ENCODE measurements around the gene PRKCE. TPM values are rescaled to one million over a fixed set of nuclear protein-coding genes. Genes with fewer than 3 reads are reported as not detected.

The PRKCE gene
- total and polyA plus RNA-seq, 4 donors: 2.5 to 38.6 (median 5.8) TPM

DNA sequence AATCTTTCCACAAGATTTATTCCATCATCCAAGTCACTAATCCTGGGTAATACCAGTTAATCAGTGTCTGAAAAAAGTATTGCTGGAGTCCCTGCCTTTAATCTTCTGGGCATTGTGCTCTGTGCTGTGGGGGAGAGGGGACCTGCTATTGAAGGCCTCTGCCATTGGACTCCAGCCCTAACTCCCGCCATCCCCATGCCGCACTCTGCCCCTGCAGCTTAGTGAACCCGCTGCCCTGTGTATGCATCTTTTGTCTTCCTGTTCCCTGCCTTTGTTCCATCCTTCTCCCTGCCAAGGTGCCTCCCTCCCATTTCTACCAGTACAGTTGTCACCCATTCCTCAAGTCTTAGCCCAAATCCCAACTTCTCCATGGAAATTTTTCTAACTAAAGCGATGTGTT is 532.0 kb downstream of the PRKCE start:
- H3K36me3 ChIP-seq (ENCODE audit: control insufficient read depth in 4 of 4, insufficient read depth in 3 of 4, low read depth in 1 of 4, low read length in 3 of 4): peaks cover 0 to 8% (median 4%) of the 10 kb centered on the region in 4 donors
- 98% methylated on average over 4 of the region's 4 CpGs for WGBS
- H3K9ac ChIP-seq (ENCODE audit: low read depth in 1 of 2, low read length in 2 of 2): no peak overlapping the region
- no peak overlapping the region for H3K27ac ChIP-seq (ENCODE audit: low read depth in 1 of 2, low read length in 2 of 2)
- H3K4me3 ChIP-seq (ENCODE audit: low read depth in 1 of 3, low read length in 3 of 3): no peak overlapping the region
- TF ChIP-seq, protein P1, sequence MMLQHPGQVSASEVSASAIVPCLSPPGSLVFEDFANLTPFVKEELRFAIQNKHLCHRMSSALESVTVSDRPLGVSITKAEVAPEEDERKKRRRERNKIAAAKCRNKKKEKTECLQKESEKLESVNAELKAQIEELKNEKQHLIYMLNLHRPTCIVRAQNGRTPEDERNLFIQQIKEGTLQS (IDR thresholded peaks at IDR 0.05): no peak
- TF ChIP-seq HNF4A (conservative IDR thresholded peaks at IDR 0.05) (no peak), SP1 (IDR thresholded peaks at IDR 0.05) (no peak), RXRA (IDR thresholded peaks at IDR 0.05) (no peak), EGR1 (IDR thresholded peaks at IDR 0.05; ENCODE audit: low read depth in 2 of 2) (no peak), YY1 (IDR thresholded peaks at IDR 0.05) (no peak), FOXA2 (IDR thresholded peaks at IDR 0.05) (no peak), TAF1 (conservative IDR thresholded peaks at IDR 0.05) (no peak), HNF4G (IDR thresholded peaks at IDR 0.05) (no peak), JUND (IDR thresholded peaks at IDR 0.05) (no peak), GABPA (IDR thresholded peaks at IDR 0.05 in 1 of 2, conservative IDR thresholded peaks at IDR 0.05 in 1 of 2) (no peak), FOXA1 (IDR thresholded peaks at IDR 0.05) (no peak), NR2F2 (IDR thresholded peaks at IDR 0.05) (no peak), RAD21 (IDR thresholded peaks at IDR 0.05) (no peak)
- TF ChIP-seq, protein P2, sequence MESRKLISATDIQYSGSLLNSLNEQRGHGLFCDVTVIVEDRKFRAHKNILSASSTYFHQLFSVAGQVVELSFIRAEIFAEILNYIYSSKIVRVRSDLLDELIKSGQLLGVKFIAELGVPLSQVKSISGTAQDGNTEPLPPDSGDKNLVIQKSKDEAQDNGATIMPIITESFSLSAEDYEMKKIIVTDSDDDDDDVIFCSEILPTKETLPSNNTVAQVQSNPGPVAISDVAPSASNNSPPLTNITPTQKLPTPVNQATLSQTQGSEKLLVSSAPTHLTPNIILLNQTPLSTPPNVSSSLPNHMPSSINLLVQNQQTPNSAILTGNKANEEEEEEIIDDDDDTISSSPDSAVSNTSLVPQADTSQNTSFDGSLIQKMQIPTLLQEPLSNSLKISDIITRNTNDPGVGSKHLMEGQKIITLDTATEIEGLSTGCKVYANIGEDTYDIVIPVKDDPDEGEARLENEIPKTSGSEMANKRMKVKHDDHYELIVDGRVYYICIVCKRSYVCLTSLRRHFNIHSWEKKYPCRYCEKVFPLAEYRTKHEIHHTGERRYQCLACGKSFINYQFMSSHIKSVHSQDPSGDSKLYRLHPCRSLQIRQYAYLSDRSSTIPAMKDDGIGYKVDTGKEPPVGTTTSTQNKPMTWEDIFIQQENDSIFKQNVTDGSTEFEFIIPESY (IDR thresholded peaks at IDR 0.05): no peak
- TF ChIP-seq, protein P3, sequence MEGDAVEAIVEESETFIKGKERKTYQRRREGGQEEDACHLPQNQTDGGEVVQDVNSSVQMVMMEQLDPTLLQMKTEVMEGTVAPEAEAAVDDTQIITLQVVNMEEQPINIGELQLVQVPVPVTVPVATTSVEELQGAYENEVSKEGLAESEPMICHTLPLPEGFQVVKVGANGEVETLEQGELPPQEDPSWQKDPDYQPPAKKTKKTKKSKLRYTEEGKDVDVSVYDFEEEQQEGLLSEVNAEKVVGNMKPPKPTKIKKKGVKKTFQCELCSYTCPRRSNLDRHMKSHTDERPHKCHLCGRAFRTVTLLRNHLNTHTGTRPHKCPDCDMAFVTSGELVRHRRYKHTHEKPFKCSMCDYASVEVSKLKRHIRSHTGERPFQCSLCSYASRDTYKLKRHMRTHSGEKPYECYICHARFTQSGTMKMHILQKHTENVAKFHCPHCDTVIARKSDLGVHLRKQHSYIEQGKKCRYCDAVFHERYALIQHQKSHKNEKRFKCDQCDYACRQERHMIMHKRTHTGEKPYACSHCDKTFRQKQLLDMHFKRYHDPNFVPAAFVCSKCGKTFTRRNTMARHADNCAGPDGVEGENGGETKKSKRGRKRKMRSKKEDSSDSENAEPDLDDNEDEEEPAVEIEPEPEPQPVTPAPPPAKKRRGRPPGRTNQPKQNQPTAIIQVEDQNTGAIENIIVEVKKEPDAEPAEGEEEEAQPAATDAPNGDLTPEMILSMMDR (IDR thresholded peaks at IDR 0.05; ENCODE audit: low read depth, low read length, missing input control): no peak
- TF ChIP-seq, protein P4, sequence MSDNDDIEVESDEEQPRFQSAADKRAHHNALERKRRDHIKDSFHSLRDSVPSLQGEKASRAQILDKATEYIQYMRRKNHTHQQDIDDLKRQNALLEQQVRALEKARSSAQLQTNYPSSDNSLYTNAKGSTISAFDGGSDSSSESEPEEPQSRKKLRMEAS (IDR thresholded peaks at IDR 0.05): no peak
- TF ChIP-seq, protein P5, sequence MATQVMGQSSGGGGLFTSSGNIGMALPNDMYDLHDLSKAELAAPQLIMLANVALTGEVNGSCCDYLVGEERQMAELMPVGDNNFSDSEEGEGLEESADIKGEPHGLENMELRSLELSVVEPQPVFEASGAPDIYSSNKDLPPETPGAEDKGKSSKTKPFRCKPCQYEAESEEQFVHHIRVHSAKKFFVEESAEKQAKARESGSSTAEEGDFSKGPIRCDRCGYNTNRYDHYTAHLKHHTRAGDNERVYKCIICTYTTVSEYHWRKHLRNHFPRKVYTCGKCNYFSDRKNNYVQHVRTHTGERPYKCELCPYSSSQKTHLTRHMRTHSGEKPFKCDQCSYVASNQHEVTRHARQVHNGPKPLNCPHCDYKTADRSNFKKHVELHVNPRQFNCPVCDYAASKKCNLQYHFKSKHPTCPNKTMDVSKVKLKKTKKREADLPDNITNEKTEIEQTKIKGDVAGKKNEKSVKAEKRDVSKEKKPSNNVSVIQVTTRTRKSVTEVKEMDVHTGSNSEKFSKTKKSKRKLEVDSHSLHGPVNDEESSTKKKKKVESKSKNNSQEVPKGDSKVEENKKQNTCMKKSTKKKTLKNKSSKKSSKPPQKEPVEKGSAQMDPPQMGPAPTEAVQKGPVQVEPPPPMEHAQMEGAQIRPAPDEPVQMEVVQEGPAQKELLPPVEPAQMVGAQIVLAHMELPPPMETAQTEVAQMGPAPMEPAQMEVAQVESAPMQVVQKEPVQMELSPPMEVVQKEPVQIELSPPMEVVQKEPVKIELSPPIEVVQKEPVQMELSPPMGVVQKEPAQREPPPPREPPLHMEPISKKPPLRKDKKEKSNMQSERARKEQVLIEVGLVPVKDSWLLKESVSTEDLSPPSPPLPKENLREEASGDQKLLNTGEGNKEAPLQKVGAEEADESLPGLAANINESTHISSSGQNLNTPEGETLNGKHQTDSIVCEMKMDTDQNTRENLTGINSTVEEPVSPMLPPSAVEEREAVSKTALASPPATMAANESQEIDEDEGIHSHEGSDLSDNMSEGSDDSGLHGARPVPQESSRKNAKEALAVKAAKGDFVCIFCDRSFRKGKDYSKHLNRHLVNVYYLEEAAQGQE (IDR thresholded peaks at IDR 0.05): no peak
- peaks cover 0 to 14% (median 6%) of the 10 kb centered on the region in 4 donors for H3K4me1 ChIP-seq (ENCODE audit: control insufficient read depth in 4 of 4, insufficient read depth in 4 of 4, low read length in 3 of 4)
- H3K9me3 ChIP-seq (ENCODE audit: control insufficient read depth in 4 of 4, low read length in 3 of 4): no peaks in the 10 kb centered on the region
- DNase-seq (ENCODE audit: low spot score): no peak
- no peaks in the 10 kb centered on the region for H3K27me3 ChIP-seq (ENCODE audit: control insufficient read depth in 4 of 4, insufficient read depth in 4 of 4, low read length in 3 of 4)

All from liver (tissue), 9 donors.